Measurements from ENCODE around the gene ARG2. TPM values are rescaled to one million over a fixed set of nuclear protein-coding genes. Genes with fewer than 3 reads are reported as not detected.

ARG2 gene
- total RNA-seq, 1 experiment from 2014 or later, result 7.0 TPM

GRCh38 chr14:67579040-67579439 lies 40.7 kb upstream of the ARG2 start:
- ChIA-PET CTCF (interaction anchor here (1.0 to 1.2 kb wide), 2 partner anchors 52 to 88 kb away, joined by 3 read pairs; no protein-coding TSS in a partner anchor), POLR2A (no interaction called here), RAD21 (ENCODE audit: low non-redundant PET in 1 of 2, low total read pairs in 2 of 2, uncharacterized antibody in 2 of 2, unreplicated experiment in 2 of 2) (no interaction called here)
- no peak for DNase-seq (ENCODE audit: low read depth, low spot score)
- Histone ChIP-seq H3K27me3 (ENCODE audit: insufficient read depth, low read length) (no peaks in the 10 kb centered on the region), H3K9me2 (ENCODE audit: insufficient read depth) (no peaks in the 10 kb centered on the region), H3K79me2 (ENCODE audit: insufficient read depth, low read length) (no peaks in the 10 kb centered on the region), H3K4me2 (ENCODE audit: low read length) (no peak overlapping the region), H4K20me1 (ENCODE audit: insufficient read depth) (no peaks in the 10 kb centered on the region), H3K27ac (ENCODE audit: low read depth, low read length) (no peak overlapping the region), H3K9me3 (ENCODE audit: control insufficient read depth in 1 of 2, insufficient read depth in 1 of 2, low read depth in 1 of 2, low read length in 2 of 2) (no peaks in the 10 kb centered on the region), H3K4me1 (ENCODE audit: control insufficient read depth in 1 of 2, insufficient read depth in 2 of 2, low read length in 2 of 2) (peaks cover 0 to 4% of the 10 kb centered on the region in 2 experiments; a peak in 1 of 4 replicates), H2AFZ (ENCODE audit: low read depth, low read length, poor library complexity, severe bottlenecking) (no peak overlapping the region), H3K36me3 (ENCODE audit: control insufficient read depth in 1 of 2, insufficient read depth in 2 of 2, low read length in 2 of 2) (peaks cover 0 to 7% of the 10 kb centered on the region in 2 experiments; a peak in 2 of 4 replicates), H3K9ac (ENCODE audit: low read length) (no peak overlapping the region), H3K4me3 (replicated peaks in 1 of 2; ENCODE audit: low read depth in 1 of 2, low read length in 2 of 2) (no peak overlapping the region)
- ATAC-seq, result no peak
- intact Hi-C loops (cut with micrococcal nuclease), result no loop called here
- TF ChIP-seq ELF1 (IDR thresholded peaks at IDR 0.05; ENCODE audit: borderline replicate concordance, low read depth), result no peak
- TF ChIP-seq EGR1 (IDR thresholded peaks at IDR 0.05; ENCODE audit: low read depth), result no peak
- TF ChIP-seq SP1 (IDR thresholded peaks at IDR 0.05; ENCODE audit: low read depth), result no peak
- no peak for TF ChIP-seq POLR2A (IDR thresholded peaks at IDR 0.05; ENCODE audit: borderline replicate concordance, extremely low read depth, insufficient read depth, insufficient read length)
- TF ChIP-seq, protein P1, sequence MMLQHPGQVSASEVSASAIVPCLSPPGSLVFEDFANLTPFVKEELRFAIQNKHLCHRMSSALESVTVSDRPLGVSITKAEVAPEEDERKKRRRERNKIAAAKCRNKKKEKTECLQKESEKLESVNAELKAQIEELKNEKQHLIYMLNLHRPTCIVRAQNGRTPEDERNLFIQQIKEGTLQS (IDR thresholded peaks at IDR 0.05), result no peak
- no peak for TF ChIP-seq MAX (IDR thresholded peaks at IDR 0.05)
- TF ChIP-seq REST (IDR thresholded peaks at IDR 0.05; ENCODE audit: low read depth), result no peak
- no TSS peak for BruUV-seq (replicated peaks)
